DMS114 treated with DMSO at 0.1 percent for 48 hours (cell line): ENCODE results near the gene AP3B2.
A peak's percentile ranks its signal among the peaks of the same experiment; 100 is the strongest.
"Not testable (repeated sequence)": the region's sequence is repeated elsewhere in the genome, so short reads cannot be mapped to it uniquely, and the experiment has no call there.

Source experiments
- DNase-seq: peaks from one replicate; lab custom pipeline; 2025; ENCODE audit not compliant: unreplicated experiment; lab: John Stamatoyannopoulos, UW

Gene AP3B2

GRCh38 chr15:82709421-82710207 is at the start of gene AP3B2:
Gene AP3B2, minus strand, starts transcription at chr15:82709875. Its CDS starts 169 bp downstream, at chr15:82709706.
- DNase-seq, result peak; percentile 75

- DNase-seq, result no peak
Observed at GRCh38 chr15:82751308-82751707, 41.6 kb upstream of the AP3B2 start.

- no peak for DNase-seq
Observed at GRCh38 chr15:82750831-82751180, 41.1 kb upstream of the AP3B2 start.

- peak; percentile 96 for DNase-seq
Observed at GRCh38 chr15:82749951-82750830, 40.5 kb upstream of the AP3B2 start.

- no peak for DNase-seq
Observed at GRCh38 chr15:82748315-82748714, 38.6 kb upstream of the AP3B2 start.

- no peak for DNase-seq
Observed at GRCh38 chr15:82743810-82744209, 34.1 kb upstream of the AP3B2 start.

- DNase-seq, result no peak
Observed at GRCh38 chr15:82742134-82742533, 32.5 kb upstream of the AP3B2 start.

- no peak for DNase-seq
Observed at GRCh38 chr15:82739086-82739485, 29.4 kb upstream of the AP3B2 start.

- DNase-seq, result no peak
Observed at GRCh38 chr15:82737975-82738374, 28.3 kb upstream of the AP3B2 start.

- DNase-seq, result no peak
Observed at GRCh38 chr15:82731527-82731926, 21.9 kb upstream of the AP3B2 start.

GRCh38 chr15:82730022-82730530 is 20.4 kb upstream of the AP3B2 start:
- DNase-seq, result no peak

- DNase-seq, result no peak
Observed at GRCh38 chr15:82726816-82727215, 17.1 kb upstream of the AP3B2 start.

- no peak for DNase-seq
Observed at GRCh38 chr15:82715003-82715402, 5.3 kb upstream of the AP3B2 start.

GRCh38 chr15:82714016-82714415 is 4.3 kb upstream of the AP3B2 start:
- no peak for DNase-seq

GRCh38 chr15:82712036-82712435 is 2.4 kb upstream of the AP3B2 start:
- DNase-seq, result no peak

- no peak for DNase-seq
Observed at GRCh38 chr15:82710926-82711490, 1.3 kb upstream of the AP3B2 start.

- DNase-seq, result no peak
Observed at GRCh38 chr15:82710208-82710555, 507 bp upstream of the AP3B2 start.

- DNase-seq, result no peak
Observed at GRCh38 chr15:82709081-82709420, 624 bp downstream of the AP3B2 start.

- not testable (repeated sequence) for DNase-seq
Observed at GRCh38 chr15:82705856-82706255, 3.8 kb downstream of the AP3B2 start.

GRCh38 chr15:82699726-82700125 is 9.9 kb downstream of the AP3B2 start:
- no peak for DNase-seq

- no peak for DNase-seq
Observed at GRCh38 chr15:82698711-82699345, 10.8 kb downstream of the AP3B2 start.
